HepG2 (cell line): ENCODE data around the gene PHKG2. TPM values are rescaled to one million over a fixed set of nuclear protein-coding genes. Genes with fewer than 3 reads are reported as not detected.

Experiments used
- DPF2 ChIP-seq: sonication (generic); formaldehyde crosslinking; IDR thresholded peaks from 2 replicates; pipeline ENCODE4 v1.4.0; 2020; ENCODE audit warnings: mild to moderate bottlenecking, low read depth, missing genetic modification reagents, borderline replicate concordance
- DR1 ChIP-seq: sonication (generic); formaldehyde crosslinking; IDR thresholded peaks from 2 replicates; pipeline ENCODE4 v1.8.0; 2021; ENCODE audit warnings: mild to moderate bottlenecking, missing genetic modification reagents, inconsistent platforms
- HINFP ChIP-seq: sonication (generic); formaldehyde crosslinking; IDR thresholded peaks from 2 replicates; pipeline ENCODE4 v1.4.0; 2020; ENCODE audit warnings: low read depth, mild to moderate bottlenecking, missing genetic modification reagents
- HNRNPL ChIP-seq: fragments of 200-400 bp; formaldehyde crosslinking; IDR thresholded peaks from 2 replicates; pipeline ENCODE4 v1.6.1; 2017; ENCODE audit warnings: mild to moderate bottlenecking, low read depth, low read length
- MED1 ChIP-seq: sonication (generic); formaldehyde crosslinking; IDR thresholded peaks from 2 replicates; pipeline ENCODE4 v1.4.0; 2020; ENCODE audit warnings: missing genetic modification reagents
- MYC ChIP-seq: sonication (generic); formaldehyde crosslinking; IDR thresholded peaks from 2 replicates; pipeline ENCODE4 v1.9.0; 2021; ENCODE audit warnings: missing genetic modification reagents, borderline replicate concordance
- PCBP2 ChIP-seq: fragments of 200-400 bp; formaldehyde crosslinking; optimal IDR thresholded peaks from 2 replicates; pipeline ENCODE3; 2018; ENCODE audit warnings: low read length, low read depth; ENCODE audit not compliant: poor library complexity, severe bottlenecking
- SAFB2 ChIP-seq: sonication (generic); formaldehyde crosslinking; IDR thresholded peaks from 2 replicates; pipeline ENCODE4 v1.5.1; 2020; ENCODE audit warnings: missing genetic modification reagents, low read depth, mild to moderate bottlenecking, borderline replicate concordance
- SIN3A ChIP-seq: IDR thresholded peaks from 2 replicates; pipeline ENCODE4 v1.6.1; 2011; ENCODE audit warnings: low read depth, mild to moderate bottlenecking, control low read depth, low read length, borderline replicate concordance
- SNAPC2 ChIP-seq: sonication (generic); formaldehyde crosslinking; IDR thresholded peaks from 2 replicates; pipeline ENCODE4 v1.8.1; 2022; ENCODE audit warnings: mild to moderate bottlenecking, missing genetic modification reagents
- ZBTB44 ChIP-seq: sonication (generic); formaldehyde crosslinking; IDR thresholded peaks from 2 replicates; pipeline ENCODE4 v1.4.0; 2020; ENCODE audit warnings: missing genetic modification reagents
- ZNF251 ChIP-seq: sonication (generic); formaldehyde crosslinking; IDR thresholded peaks from 2 replicates; pipeline ENCODE4 v1.9.0; 2021; ENCODE audit warnings: mild to moderate bottlenecking, missing genetic modification reagents
- ZNF260 ChIP-seq: sonication (generic); formaldehyde crosslinking; IDR thresholded peaks from 2 replicates; pipeline ENCODE4 v1.4.0; 2020; ENCODE audit warnings: missing genetic modification reagents, low read depth, mild to moderate bottlenecking, borderline replicate concordance
- ZNF33A ChIP-seq: sonication (generic); formaldehyde crosslinking; IDR thresholded peaks from 2 replicates; pipeline ENCODE4 v1.5.1; 2020; ENCODE audit warnings: missing genetic modification reagents, mild to moderate bottlenecking, moderate library complexity, borderline replicate concordance
- ZNF547 ChIP-seq: sonication (generic); formaldehyde crosslinking; IDR thresholded peaks from 2 replicates; pipeline ENCODE4 v1.5.1; 2020; ENCODE audit warnings: mild to moderate bottlenecking, missing genetic modification reagents
- ZNF563 ChIP-seq: sonication (generic); formaldehyde crosslinking; IDR thresholded peaks from 2 replicates; pipeline ENCODE4 v1.8.0; 2022; ENCODE audit warnings: mild to moderate bottlenecking, moderate library complexity, missing genetic modification reagents
- polyA plus RNA-seq, 8 experiments: library from polyadenylated mRNA; depleted of rRNA in 3 of 8; stranded (reverse) in 7 of 8; unstranded in 1 of 8; fragments of >200 nt; fragmentation: Illumina TruSeq in 4 of 8; extraction: Trizol in 4 of 8; gene quantifications; 2 replicates each; pipeline versions ENCODE4 v1.2.1 to v1.2.3, GENCODE V29; 2011 to 2016; ENCODE audit warnings: low read depth in 4 of 8, missing spikeins in 1 of 8, mixed read lengths in 1 of 8; ENCODE audit not compliant: insufficient read depth in 1 of 8
- total RNA-seq, 5 experiments: library from RNA; depleted of rRNA; stranded (reverse); fragments of >200 nt; fragmentation: Illumina TruSeq; extraction: Trizol; gene quantifications; 2 replicates each; pipeline ENCODE4 v1.2.3, GENCODE V29; 2016; ENCODE audit warnings: low read depth in 1 of 5
- TF ChIP-seq, protein P1 (sequence below): sonication (generic); formaldehyde crosslinking; conservative IDR thresholded peaks from 2 replicates; pipeline ENCODE4 v1.4.0; 2020; ENCODE audit warnings: missing genetic modification reagents
- TF ChIP-seq, protein P2 (sequence below): sonication (generic); formaldehyde crosslinking; IDR thresholded peaks from 2 replicates; pipeline ENCODE4 v1.8.0; 2022; ENCODE audit warnings: mild to moderate bottlenecking, missing genetic modification reagents; ENCODE audit not compliant: insufficient replicate concordance

Gene PHKG2
- total and polyA plus RNA-seq, 2 of the 13 experiments (the other 11 are each of a cell fraction or from before 2014, with no cell fraction given), result 37.4 to 42.1 TPM

GRCh38 chr16:30775392-30776188 is 27.4 kb downstream of the PHKG2 start (continued):
- TF ChIP-seq HINFP (CRISPR knock-in tag), result peak; percentile 92
- TF ChIP-seq, protein P1, sequence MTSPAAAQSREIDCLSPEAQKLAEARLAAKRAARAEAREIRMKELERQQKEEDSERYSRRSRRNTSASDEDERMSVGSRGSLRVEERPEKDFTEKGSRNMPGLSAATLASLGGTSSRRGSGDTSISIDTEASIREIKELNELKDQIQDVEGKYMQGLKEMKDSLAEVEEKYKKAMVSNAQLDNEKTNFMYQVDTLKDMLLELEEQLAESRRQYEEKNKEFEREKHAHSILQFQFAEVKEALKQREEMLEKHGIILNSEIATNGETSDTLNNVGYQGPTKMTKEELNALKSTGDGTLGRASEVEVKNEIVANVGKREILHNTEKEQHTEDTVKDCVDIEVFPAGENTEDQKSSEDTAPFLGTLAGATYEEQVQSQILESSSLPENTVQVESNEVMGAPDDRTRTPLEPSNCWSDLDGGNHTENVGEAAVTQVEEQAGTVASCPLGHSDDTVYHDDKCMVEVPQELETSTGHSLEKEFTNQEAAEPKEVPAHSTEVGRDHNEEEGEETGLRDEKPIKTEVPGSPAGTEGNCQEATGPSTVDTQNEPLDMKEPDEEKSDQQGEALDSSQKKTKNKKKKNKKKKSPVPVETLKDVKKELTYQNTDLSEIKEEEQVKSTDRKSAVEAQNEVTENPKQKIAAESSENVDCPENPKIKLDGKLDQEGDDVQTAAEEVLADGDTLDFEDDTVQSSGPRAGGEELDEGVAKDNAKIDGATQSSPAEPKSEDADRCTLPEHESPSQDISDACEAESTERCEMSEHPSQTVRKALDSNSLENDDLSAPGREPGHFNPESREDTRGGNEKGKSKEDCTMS, result peak; percentile 37; the same call in 1 of the 2 replicates
- 0 out of 2 replicates have a peak, but pooled peaks have one; percentile 28 for TF ChIP-seq HNRNPL
- TF ChIP-seq ZNF547 (CRISPR knock-in tag), result peak; percentile 94
- TF ChIP-seq DR1 (CRISPR knock-in tag), result peak; percentile 66
- peak; percentile 96 for TF ChIP-seq ZNF563
- peak; percentile 92 for TF ChIP-seq SNAPC2 (CRISPR knock-in tag)
- no peak for TF ChIP-seq DPF2 (CRISPR knock-in tag)
- TF ChIP-seq ZNF251 (CRISPR knock-in tag), result 0 out of 2 replicates have a peak, but pooled peaks have one; percentile 34
- TF ChIP-seq PCBP2, result no peak
- no peak; the same call in 1 of the 2 replicates for TF ChIP-seq ZBTB44 (CRISPR knock-in tag)
- TF ChIP-seq, protein P2, sequence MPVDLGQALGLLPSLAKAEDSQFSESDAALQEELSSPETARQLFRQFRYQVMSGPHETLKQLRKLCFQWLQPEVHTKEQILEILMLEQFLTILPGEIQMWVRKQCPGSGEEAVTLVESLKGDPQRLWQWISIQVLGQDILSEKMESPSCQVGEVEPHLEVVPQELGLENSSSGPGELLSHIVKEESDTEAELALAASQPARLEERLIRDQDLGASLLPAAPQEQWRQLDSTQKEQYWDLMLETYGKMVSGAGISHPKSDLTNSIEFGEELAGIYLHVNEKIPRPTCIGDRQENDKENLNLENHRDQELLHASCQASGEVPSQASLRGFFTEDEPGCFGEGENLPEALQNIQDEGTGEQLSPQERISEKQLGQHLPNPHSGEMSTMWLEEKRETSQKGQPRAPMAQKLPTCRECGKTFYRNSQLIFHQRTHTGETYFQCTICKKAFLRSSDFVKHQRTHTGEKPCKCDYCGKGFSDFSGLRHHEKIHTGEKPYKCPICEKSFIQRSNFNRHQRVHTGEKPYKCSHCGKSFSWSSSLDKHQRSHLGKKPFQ (CRISPR knock-in tag), result peak; percentile 82
- TF ChIP-seq MED1 (CRISPR knock-in tag), result peak; percentile 65
- 0 out of 2 replicates have a peak, but pooled peaks have one; percentile 32 for TF ChIP-seq ZNF260 (CRISPR knock-in tag)
- TF ChIP-seq SAFB2, result peak; percentile 100
- peak; percentile 51; the same call in 1 of the 2 replicates for TF ChIP-seq SIN3A
- TF ChIP-seq ZNF33A (CRISPR knock-in tag), result no peak
- TF ChIP-seq MYC, result peak; percentile 99
